Subcutaneous adipose tissue (tissue), 4 donors: Measurements from ENCODE around the gene CEP85. TPM values are rescaled to one million over a fixed set of nuclear protein-coding genes. Genes with fewer than 3 reads are reported as not detected.

Experiments used
- CTCF ChIP-seq: fragments of 450-650 bp; IDR thresholded peaks from one replicate; pipeline ENCODE4 v1.5.1; 2016; ENCODE audit warnings: low read depth, mild to moderate bottlenecking, control low read depth, antibody characterized with exemption, moderate library complexity
- total RNA-seq, 4 donors: library from RNA; depleted of rRNA; stranded (reverse); fragments of >200 nt; gene quantifications; one replicate each; pipeline ENCODE4 v1.1.0, GENCODE V29; 2016

Gene CEP85
- total RNA-seq, 4 donors from 2014 or later: 3.7 to 5.4 (median 4.4) TPM

DNA sequence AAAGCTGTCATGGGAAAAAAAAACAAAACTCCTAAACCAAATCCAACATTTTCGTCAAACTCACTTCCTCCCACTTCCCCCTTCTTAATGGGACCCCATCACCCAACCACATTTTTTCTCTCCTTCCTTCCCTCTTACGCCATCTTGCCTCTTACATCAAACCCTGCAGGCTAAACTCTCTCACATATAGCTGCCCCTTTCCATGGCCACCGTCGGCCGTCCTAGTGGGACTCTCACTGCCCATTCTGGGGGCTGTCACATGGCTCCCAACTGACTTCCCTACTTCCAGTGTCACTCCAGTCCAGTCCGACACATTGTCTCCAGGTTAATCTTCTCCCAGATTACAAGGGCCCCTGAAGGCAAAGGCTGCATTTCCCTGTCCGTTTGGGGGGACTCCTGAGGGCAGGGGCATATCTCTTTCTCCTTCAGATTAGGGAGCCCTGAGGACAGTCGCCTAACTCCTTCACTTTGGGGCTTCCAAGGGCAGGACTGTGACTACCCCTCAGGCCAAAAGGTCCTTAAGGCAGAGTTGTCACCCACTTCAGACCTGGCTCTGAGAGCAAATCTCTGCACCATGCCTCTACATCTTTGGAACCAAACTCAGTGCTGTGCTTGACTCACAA, 71.8 kb downstream of the CEP85 start:
- no peak for TF ChIP-seq CTCF

DNA sequence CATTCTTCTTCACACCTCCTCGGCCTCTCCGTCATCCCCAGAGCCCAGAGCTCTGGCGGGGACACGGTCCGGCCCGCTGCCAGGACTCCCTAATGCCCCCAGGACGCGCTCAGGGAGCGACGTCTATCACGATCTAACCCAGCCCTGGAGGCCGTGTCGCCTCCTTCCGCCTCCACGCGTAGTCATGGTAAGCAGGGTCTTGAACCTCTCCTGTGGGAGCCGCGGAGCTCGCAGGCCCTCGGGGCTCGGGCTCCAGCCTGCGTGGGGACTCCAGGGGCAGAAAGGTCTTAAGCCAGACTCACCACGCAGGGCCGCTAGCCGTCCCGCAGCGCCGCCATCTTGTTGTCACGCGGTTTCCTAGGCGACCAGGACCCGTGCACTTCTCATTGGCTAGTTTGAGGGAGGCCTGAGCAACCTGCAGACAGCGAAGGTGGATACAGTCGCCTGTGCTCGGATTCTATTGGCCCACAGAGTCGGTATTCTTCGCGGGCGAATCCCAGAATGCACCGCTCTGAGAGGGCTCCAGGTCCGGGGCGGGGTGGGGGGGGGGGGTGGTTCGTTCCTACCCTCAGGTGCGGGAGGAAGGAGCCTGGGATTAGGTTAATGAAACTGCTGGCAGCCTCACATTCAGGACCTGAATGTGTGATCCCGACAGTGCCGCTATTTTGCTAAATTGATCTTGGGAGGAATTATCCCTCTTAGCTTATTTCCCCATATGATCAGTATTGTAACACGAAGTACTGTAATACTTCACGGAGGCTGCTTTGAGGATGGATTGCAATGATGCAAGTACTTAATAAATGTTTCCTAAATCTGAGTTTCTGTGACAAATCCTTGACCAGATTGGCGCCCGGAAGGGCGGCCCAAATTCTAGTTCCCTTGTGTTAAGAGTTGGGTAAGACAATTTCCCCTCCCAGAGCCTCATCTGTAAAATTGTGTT, 72.6 kb downstream of the CEP85 start, which contains the start of gene UBXN11:
TSS of gene UBXN11 (minus strand) at position 347 of the 940 bp plus-strand sequence. CDS start 3,753 bp downstream, outside the sequence.
- no peak for TF ChIP-seq CTCF

GRCh38 chr1:26307363-26307781, 73.4 kb downstream of the CEP85 start:
- TF ChIP-seq CTCF: no peak

DNA sequence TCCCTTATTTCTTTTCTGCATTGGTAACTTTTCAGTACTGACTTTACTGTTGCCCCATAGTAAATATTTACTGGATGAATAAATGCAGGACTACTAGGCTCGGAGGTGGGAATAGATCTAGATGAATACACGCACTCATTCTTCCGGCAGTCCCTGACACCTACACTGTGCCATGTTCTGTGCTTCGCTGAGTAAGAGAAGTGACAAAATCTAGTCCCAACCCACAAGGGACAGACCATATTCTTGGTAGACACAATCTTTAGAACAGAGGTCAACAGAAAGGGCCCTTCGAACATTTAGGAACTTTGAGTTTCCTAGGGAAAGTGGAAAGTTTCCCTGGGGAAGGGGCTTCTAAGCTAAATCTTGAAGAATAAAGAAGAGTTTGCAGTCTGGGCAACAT, 80.5 kb downstream of the CEP85 start:
- TF ChIP-seq CTCF: no peak

DNA sequence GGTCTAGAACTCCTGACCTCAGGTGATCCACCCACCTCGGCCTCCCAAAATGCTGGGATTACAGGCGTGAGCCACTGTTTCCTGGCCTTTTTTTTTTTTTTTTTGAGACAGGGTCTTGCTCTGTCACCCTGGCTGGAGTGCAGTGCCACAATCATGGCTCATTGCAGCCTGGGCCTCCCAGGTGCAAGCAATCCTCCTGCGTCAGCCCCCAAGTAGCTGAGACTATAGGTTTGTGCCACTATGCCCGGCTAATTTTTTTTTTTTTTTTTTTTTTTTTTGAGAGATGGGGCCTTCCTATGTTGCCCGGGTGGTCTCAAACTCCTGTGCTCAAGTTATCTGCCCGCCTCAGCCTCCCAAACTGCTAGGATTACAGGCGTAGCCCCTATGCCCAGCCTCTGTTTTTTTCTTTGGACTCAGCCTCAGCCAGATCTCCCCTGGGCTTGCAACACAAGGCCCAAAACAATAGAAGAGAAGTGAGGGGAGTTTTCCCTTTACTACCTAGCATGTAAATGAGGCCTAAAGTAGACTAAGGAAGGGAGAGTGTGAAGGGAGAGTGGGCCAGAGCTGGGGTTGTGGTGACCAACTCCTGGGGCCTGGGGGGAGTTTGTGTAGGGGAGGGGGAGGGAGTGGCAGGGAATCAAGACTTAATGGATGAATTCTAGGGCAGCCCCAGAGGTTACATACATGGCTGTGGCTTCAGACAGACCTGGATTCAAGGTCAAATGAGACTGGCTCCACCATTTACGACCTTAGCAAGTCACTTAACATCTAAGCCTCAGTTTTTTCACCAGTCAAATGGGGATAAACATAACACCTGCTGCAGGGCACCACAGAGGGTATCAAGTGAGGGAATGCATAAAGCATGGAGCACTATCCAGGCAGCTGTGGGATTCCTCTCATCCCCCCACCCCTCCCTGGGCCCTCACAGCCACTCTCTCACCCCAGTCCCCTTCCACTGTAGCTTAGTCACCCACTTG, 82.2 kb downstream of the CEP85 start:
- TF ChIP-seq CTCF: no peak

DNA sequence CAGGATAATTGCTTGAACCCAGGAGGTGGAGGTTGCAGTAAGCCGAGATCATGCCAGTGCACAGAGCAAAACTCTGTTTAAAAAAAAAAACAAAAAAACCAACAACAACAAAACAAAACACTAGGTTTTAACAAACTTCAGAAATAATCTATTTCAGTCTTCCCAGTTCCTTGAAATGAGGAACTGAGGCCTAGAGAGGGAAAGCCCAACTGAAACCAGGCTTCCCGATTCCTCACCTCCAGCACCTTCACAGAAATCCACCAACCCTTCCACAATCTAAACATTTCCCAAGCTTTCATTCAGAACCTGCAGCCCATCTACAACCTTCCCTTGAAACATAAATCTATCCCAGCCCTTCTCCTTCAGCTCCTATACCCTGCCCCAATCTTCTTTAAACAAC, 83.1 kb downstream of the CEP85 start:
- no peak for TF ChIP-seq CTCF
